Gastrocnemius medialis (tissue), 4 donors: ENCODE measurements around the gene ENAH.

Source experiments
- POLR2A ChIP-seq, 2 donors: fragments of 450-650 bp; IDR thresholded peaks; one replicate each; pipeline ENCODE4 v1.6.1; 2017; ENCODE audit warnings: antibody characterized with exemption in 2 of 2, mild to moderate bottlenecking in 2 of 2, moderate library complexity in 2 of 2
- TF ChIP-seq, protein P1 (sequence below), 5 experiments: fragments of 450-650 bp in 3 of 5; fragments of 200-600 bp in 2 of 5; sonication (generic) in 2 of 5; IDR thresholded peaks in 4 of 5; conservative IDR thresholded peaks in 1 of 5; 1 replicate in 4 of 5; 2 replicates in 1 of 5; pipeline ENCODE4 v1.5.1; 2016 to 2019; ENCODE audit warnings: antibody characterized with exemption in 5 of 5, mild to moderate bottlenecking in 3 of 5, moderate library complexity in 3 of 5

DNA sequence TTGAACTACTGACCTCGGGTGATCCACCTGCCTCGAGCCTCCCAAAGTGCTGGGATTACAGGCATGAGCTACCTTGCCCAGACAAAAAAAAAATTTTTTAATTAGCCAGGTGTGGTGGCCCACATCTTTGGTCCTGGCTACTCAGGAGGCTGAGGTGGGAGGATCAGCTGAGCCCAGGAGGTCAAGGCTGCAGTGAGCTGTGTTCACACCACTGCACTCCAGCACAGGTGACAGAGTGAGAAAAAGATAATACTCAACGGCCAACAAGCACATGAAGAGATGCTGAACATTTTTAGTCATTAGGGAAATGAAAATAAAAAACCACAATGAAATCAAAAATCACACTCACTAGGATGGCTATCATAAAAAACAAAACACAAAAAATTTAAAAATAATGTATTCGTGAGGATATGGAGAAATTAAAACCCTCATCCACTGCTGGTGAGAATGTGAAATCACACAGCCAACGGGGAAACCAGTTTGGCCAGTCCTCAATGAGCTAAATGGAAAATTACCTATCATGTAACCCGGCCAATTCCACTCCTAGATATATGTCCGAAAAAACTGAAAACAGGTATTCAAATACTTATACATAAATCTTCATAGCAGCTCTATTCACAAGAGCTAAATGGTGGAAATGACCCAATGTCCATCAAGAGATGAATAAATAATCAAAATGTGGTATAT is 41.2 kb downstream of the ENAH start:
- TF ChIP-seq, protein P1, sequence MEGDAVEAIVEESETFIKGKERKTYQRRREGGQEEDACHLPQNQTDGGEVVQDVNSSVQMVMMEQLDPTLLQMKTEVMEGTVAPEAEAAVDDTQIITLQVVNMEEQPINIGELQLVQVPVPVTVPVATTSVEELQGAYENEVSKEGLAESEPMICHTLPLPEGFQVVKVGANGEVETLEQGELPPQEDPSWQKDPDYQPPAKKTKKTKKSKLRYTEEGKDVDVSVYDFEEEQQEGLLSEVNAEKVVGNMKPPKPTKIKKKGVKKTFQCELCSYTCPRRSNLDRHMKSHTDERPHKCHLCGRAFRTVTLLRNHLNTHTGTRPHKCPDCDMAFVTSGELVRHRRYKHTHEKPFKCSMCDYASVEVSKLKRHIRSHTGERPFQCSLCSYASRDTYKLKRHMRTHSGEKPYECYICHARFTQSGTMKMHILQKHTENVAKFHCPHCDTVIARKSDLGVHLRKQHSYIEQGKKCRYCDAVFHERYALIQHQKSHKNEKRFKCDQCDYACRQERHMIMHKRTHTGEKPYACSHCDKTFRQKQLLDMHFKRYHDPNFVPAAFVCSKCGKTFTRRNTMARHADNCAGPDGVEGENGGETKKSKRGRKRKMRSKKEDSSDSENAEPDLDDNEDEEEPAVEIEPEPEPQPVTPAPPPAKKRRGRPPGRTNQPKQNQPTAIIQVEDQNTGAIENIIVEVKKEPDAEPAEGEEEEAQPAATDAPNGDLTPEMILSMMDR (IDR thresholded peaks at IDR 0.05 in 4 of 5, conservative IDR thresholded peaks at IDR 0.05 in 1 of 5) = no peak
- TF ChIP-seq POLR2A (IDR thresholded peaks at IDR 0.05) = no peak
